DMS114 treated with DMSO at 0.1 percent for 48 hours (cell line): ENCODE measurements around the gene FAM162A.
A peak's percentile ranks its signal among the peaks of the same experiment; 100 is the strongest.

Experiments used
- DNase-seq: peaks from one replicate; lab custom pipeline; 2025; ENCODE audit not compliant: unreplicated experiment; lab: John Stamatoyannopoulos, UW

The FAM162A gene

DNA sequence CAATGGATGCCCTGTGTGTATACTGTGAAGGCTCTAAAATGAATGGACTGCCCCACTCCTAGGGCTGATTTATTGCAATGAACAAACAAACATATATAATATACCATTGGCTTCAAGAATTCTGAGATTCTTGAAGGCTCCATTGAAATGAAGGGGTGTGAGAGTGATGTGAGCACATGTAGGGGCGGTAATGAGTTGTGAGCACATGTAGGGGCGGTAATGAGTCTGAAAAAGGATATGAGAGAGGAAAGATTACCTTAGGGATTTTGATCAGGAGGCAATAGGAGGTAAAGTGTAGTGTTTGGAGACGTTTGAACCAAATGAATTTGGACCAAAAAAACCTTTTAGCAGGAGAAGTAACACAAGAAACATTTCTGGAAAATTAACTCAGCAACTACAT lies 3.7 kb downstream of the FAM162A start:
- DNase-seq: no peak

DNA sequence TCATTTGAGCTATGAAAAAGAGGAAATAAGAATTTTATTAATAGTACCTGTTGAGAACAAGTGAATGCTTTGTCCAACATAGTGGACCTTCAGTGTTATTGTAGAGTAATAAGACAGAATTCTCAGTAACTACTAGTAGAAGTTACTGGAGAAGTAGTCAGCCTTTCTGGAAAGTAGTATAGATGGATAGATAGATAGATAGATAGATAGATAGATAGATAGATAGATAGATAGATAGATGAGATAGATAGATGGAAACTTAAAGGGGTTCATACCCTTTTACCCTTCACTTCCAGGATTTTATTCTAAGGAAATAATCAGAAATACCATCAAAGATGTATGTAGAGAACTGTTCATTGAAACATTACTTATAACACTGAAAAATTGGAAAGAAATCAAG lies 5.2 kb downstream of the FAM162A start:
- no peak for DNase-seq

DNA sequence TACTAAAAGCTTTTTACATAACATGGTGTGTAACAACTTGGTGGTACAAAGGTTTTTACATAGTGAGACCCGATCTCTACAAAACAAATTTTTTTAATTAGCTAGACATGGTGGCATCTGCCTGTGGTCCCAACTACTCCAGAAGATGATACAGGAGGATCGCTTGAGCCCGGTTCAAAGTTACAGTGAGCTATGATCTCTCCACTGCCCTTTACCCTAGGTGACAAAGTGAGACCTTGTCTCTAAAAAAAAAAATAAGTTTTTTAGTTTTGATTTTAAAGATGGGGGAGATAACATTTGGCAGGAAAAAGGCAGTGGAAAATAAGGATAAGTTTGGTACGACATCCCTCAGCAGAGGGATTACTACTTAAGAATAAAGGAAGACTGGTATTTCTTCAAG lies 5.9 kb downstream of the FAM162A start:
- no peak for DNase-seq

DNA sequence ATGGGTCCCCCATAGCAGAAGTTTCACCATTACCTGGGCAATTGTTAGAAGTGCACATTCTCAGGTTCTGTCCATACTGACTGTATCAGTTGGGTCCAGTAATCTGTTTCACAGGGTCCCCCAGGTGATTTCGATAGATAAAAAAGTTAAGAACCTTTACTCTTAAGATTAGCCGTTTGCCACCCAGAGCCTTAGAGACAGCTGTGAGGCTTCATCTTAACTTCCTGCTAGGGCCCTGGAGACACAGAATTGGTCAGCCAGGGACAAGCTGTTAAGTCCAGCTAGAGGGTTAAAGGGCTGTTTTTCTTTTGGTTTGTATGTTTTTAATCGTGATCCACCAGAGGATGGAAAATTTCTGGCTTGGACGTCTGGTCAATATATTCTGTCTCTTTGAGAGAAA lies 6.7 kb downstream of the FAM162A start:
- no peak for DNase-seq

DNA sequence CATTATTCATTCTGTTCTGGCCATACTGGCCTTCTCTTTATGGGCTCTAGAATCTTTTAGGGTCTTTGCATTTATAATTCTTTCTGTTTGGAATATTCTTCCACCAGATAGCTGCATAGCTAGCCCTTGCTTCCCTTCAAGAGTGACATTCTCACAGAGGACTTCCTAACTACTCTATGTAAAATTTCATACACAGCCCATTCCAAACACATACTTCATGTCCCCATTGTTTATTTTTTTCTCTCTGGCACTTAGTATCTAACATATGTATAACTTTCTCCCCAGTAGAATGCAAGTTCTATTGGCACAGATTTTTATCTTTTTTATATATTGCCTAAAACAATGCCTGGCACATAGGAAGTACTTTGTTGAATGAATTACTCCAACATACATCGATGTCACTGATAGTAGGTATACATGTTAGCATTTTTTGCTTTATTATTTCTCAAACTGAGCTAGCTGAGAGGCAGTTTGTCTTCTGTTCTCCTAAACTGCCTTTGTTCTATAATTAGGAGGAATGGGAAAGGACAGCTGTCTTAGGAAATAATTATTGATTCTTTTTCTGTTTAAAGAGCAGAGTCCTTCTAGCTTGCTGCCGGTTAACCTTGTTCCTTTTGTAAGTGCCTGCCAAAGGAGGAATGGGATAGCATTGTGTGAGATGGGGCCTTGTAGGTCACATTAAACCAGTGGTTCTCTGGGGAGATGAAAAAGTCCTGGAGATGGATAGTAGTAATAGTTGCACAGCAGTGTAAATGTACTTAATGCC lies 7.9 kb downstream of the FAM162A start:
- no peak for DNase-seq

DNA sequence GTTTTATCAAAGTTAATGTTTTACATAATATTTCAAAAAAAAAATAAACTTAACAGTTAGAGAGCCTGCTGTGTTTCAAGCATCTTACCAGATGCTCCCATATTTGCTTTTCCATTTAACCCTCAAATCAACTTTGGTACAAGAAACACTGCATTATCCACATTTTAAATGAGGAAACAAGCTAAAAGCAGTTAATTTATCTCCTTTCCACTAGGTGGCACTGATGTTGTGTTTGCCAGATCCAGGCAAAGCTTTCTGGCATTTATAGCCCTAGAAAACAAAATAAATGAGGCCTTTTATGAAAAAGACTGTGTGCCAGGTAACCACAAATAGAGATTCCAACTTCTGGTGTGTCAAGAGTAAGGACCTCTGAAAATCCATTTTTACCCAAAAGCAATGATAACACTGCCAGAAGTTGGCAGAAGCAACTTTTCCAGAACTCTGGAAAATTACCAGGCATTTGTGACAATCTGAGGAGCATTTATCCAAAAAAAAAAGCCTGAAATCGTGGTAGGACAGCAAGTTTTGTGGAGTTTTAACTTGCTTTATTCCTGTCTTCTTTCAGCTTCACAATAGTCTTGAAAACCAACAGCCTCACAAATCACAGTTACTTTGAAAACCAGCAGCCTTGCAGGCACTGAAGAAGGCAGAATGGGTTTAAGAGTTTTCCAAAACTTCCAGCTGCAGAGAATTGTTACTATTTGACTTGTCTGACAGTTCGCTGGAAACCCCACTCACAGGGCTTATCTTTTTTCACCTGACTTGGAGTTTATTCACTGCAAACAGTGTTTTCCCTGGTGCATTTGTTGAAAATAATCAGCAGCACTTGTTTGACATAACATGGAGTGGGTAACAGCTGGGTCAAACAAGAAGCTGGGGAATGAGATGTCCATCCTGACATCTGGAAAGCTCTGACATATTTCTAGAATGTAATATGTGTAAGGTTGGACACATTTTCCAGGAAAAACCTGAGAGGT lies 9.2 kb downstream of the FAM162A start:
- peak; percentile 25 for DNase-seq

DNA sequence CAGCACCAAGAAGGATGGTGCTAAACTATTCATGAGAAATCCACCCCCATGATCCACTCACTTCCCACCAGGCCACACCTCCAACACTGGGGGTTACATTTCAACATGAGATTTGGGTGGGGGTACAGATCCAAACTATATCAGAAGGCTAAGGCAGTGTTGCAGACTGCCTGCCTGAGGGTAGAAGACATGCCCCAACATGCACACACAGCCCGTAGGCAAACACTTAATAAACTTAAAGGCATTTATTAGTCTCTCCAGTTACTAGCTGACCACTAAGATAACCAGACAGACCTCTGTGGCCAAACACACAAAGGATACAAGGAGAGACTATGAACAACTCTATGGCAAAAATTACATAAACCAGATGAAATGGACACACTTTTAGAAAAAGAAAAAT lies 10.2 kb downstream of the FAM162A start:
- no peak for DNase-seq

DNA sequence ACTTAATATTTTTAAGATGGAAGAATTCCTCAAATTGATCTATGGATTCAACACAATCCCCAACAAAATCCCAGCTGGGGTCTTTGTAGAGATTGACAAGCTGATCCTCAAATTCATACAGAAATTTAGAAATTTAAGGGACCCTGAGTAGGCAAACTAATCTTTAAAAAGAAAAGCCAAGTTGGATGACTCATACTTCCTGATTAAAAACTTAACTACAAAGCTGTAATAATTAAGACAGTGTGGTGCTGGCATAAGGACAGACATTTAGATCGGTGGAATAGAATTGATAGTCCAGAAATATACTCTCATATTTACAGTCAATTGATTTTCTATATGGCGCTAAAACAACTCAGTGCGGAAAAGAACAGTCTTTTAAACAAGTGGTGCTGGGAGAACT lies 11.6 kb downstream of the FAM162A start:
- DNase-seq: no peak

DNA sequence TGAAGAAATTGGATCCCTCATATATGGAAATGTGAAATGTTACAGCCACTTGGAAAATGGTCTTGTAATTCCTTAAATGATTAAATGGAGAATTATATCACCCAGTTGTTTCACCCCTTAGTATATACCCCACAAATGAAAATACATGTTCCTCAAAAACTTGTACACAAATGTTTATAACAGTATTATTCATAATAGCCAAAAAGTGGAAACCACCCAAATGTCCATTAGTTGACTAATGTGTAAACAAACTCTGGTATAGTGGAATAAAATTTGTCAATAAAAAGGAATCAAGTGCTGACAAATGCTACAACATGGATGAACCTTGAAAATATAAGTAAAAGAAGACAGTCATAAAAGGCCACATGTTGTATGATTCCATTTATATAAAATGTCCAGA lies 12.5 kb downstream of the FAM162A start:
- DNase-seq: no peak

DNA sequence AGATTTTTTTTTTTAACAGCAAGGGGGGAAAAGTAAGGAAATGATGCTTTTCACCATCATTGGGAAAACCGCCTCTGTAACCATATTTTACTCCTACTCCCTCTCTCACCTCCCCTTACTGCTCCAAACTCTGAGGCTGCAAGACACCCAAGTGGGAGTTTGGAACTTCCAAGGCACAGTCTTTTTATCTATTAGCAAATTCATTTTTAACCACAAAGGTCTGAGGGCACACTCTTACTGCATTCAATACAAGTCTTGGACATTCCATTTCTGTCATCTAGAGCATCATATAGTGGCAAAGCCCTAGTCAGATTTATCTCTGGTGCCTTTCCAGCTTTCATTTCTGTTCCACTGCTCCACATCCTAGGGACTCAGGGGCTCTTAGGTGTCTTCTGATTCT lies 13.2 kb downstream of the FAM162A start:
- no peak for DNase-seq

DNA sequence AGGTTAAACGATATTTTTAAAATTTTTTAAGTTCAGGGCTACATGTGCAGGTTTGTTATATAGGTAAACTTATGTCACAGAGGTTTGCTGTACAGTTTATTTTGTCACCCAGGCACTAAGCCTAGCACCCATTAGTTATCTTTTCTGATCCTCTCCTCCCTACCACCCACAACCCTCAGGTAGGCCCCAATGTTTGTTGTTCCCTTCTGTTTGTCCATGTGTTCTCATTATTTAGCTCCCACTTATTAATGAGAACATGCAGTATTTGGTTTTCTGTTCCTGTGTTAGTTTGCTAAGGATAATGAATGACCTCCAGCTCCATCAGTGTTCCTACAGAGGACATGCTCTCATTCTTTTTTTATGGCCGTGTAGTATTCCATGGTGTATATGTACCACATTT lies 14.9 kb downstream of the FAM162A start:
- no peak for DNase-seq

DNA sequence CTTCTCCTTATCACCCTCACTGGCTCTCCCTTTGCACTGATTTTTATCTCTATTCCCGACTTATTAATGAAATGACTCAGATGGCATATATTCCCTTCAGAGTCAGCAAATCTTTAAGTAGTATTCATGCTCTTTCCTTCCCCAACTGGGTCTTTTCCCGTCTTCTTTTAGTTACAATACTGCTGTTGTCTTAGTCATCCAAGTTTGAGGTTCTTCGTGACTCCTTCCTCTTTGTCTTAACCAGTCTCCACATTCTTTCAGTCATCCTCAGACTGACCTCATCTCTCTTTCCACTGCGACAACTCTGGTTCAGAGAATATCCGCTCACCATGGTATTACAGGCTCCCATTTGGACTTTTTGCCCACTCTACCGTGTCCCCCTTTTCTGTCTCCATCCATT lies 19.5 kb downstream of the FAM162A start:
- DNase-seq: no peak

DNA sequence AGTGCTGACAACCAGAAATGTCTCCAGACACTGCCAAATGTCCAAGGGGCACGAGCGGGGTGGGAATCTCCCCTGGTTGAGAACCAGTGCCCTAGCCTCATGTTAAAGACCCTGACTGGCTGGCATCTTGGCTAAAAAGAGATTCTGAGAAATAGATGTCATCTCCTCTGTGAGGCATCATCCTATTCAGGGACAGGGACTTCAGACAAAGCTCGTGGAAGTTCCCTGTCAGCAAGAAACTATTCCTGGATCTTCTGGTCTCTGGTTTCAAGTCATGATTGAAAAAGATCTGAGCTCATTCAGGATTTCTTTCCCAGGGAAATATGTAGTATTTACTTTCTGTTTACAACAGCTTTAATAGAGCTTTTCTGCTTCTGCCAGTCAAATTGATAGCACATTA lies 21.0 kb downstream of the FAM162A start:
- no peak for DNase-seq

DNA sequence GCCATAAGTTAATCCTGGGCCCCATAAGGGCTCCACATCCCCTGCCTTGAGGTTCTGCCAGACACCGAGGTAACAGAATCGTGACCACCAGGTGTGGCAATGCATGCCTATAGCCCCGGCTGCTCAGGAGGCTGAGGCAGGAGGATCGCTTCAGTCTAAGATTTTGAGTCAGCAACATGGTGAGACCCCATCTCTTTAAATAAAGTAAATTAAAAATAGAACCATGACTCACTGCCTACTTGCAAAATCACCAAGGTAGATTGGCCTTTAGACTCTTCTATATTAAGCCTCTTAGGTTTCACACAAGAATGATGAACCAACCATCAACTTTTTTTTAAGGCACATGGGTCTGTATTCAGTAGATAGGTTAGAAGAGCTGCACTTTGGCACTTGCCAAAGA lies 22.2 kb downstream of the FAM162A start:
- DNase-seq: no peak

DNA sequence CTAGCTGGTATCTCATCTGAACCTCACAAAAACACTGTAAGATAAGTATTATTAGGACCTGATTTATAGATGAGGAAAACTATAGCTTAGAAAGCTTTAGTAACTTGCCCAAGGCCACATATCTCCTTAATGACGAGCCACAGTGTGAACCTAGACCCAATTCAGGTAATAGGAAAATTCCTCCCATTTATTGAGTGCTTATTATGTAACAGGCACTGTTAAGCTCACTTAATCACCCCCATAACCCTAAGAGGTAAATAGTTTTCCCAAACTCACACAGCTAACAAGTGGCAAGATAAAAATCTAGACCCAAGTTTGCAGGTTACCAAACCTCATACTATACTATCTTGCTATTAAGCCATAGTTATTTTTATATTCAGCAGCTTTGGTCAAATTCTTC lies 24.0 kb downstream of the FAM162A start:
- DNase-seq: no peak

DNA sequence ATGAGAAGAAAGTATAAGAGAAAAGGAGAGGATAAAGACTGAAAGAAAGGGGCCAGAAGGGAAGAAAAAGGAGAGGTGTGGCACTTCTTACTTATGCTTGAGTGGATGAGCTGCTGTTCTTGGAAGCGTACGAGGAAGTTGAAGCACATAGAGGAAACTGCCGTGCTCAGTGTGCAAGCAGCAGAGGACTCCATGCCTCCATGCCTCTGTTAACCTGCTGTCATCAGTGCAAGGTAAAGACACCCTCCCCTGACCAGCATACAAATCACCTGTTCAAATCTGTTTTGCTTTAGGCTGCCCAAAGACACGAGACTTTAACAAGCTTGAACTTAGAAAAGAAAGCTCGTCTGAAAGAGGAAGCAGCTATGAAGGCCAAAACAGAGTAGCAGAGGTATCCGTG lies 25.5 kb downstream of the FAM162A start:
- DNase-seq: no peak

DNA sequence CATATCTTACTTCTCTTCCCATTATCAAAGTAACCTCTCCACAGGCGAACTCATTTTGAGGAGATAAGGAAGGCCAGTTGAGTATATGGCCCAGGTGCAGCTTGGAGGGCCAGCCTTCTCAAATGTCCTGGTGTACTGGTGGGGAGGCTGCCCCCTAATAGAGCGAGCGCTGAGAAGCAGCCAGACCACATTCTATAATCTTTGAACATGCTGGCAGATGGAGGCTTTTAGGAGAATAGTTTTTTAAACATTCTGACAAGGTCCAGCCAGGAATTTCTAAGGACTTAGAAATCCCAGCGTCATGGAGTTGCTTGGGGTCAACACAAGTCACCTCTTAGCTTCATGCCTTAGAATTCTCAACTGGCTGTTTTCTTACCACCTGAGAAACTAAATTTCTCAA lies 26.1 kb downstream of the FAM162A start:
- DNase-seq: no peak

DNA sequence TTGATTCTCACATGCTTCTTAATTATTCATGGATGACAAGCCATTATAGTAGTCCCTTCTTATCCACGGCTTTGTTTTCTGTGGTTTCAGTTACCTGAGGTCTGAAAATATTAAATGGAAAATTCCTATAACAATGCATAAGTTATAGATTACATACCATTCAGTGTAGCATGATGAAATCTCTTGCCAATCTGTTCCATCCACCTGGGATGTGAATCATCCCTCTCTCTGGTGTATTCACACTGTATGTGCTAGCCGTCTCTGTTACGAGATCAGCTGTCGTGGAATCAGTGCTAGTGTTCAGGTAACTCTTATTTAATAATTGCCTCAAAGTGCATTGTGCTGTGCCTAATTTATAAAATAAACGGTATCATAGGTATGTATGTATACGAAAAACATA lies 26.7 kb downstream of the FAM162A start:
- DNase-seq: no peak

DNA sequence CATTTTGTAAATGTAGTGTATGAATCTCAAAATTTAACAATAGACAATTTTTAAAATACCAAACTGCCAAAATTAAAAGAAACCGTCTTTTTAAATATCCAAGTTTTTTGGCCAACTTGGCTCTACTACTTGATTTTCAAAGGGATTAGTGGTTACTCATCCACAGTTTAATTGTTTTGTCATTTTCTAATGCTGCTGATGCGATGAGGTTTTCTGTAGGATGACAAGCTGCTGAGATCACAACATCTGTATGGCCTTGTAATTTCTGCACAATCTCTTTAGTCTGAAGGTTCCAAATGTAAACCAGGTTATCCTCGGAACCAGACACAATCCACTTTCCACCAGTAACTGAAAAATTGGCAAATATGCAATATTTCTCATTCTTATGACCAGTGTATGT lies 30.4 kb downstream of the FAM162A start:
- DNase-seq: no peak

DNA sequence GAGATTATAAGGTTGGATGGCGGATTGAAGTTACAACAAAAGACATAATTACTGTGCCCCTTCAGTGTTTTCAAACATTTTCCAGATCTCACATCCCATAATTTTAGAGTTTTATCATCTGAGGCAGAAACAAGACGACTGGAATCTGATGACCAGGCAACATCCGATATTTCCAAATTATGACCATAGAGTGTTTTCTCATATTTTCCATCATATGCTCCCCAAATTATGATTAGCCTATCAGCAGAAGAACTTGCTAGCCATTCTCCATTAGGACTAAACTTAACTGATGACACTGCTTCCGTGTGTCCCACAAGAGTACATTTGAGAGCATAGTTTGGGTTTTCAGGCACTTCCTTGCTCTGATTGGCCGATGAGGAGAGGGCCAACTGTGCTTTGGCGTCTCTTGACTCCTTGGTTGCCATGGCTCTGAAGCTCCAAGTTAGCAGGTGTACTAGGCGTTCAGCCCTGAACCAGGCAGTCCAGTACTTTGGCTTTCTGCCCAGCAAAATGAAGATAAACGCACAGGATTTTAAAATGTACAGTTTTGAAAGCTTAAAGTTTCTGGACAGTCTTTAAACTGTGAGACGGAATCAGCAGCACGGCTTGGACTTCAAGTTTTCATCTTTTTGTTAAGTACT lies 31.2 kb downstream of the FAM162A start:
- DNase-seq: no peak

DNA sequence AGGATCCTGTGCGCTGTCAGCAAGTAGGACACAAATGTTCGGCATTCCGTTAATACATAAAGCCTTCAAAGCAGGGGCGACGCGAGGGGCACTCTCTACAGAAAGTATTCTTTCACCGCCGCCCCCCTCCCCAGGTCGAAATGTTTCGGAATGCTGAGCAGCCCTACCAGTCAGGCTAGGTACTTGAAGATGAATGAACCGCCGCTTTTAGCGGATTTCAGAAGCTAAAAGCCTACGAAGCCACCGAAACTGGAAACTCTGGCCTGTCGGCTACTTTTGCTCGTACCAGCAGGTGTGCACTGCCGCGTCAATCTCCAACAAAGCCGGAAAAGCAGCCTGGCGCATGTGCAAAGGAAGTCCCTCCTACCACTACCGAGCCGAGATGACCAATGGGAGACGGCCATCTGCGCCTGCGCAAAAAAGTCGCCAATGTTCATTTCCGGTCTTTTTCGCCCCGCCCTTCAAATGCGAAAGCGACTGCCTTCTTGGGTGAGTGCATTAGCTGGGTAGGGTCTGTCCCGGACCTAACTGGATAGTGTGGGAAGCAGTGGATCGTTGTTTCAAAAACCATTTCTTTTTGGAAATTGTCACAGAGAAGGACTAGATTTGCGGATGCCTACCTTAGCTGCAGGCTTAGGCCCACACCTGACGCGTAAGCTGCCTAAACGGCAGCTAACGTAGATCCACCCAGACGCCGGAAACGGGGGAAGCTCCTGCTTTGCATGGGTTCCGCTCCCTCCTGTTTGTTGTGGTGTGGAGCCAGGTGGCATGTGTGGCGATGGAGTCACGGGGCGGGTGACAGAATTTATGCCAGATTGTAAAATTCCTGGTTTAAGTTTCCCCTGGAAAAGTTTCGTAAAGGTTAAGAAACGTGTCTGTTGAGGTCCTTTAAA lies 32.0 kb downstream of the FAM162A start, which contains the start of gene WDR5B:
WDR5B (minus strand) TSS at position 301 of the 893 bp plus-strand sequence. CDS start 534 bp downstream, outside the sequence.
- no peak for DNase-seq
